Limb (tissue), 2 donors: Measurements from ENCODE around the gene CALML3.

Experiments
- DNase-seq, 2 donors: peaks; one replicate each; pipeline ENCODE4 v3.0.0-alpha.2; 2016; ENCODE audit errors: extremely low spot score in 2 of 2

Gene CALML3

DNA sequence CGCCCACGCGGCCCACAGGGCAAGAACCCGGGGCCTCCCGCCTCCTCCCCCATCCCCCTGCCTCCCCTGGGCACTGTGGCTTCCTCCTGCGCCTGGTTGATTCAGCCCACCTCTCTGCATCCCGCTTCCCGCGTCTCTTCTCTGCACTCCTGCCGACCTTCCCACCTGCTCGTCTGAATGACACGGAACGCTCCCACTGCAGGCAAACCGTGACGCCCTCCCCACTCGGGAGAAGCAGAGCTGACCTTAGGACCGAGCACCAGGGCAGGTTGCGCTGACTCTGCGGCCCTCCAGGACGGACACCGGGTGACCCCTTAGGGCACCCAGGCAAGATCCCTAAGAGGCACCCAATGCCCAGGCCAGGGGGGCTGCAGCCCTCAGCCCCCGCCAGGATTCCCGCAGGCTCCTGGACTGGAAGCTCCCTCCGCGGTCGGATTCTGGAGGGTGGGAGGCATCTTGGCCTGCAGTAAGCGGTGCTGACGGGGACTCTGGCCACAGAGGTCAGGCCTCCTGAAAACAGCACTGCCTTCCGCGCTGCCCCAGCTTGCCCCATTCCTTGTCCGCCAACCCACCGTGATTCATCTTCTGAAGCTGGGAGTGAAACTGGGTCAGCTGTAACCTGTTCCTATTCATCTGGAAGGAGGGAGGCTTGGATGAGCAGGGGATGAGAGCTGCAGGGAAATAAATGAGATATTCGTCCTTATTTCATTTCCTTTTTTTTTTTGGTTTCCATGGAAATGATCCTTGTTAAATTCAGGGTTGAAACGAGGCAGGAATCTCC lies 990 bp downstream of the CALML3 start:
- DNase-seq: peak in 1 of 2 donors; percentile 17

DNA sequence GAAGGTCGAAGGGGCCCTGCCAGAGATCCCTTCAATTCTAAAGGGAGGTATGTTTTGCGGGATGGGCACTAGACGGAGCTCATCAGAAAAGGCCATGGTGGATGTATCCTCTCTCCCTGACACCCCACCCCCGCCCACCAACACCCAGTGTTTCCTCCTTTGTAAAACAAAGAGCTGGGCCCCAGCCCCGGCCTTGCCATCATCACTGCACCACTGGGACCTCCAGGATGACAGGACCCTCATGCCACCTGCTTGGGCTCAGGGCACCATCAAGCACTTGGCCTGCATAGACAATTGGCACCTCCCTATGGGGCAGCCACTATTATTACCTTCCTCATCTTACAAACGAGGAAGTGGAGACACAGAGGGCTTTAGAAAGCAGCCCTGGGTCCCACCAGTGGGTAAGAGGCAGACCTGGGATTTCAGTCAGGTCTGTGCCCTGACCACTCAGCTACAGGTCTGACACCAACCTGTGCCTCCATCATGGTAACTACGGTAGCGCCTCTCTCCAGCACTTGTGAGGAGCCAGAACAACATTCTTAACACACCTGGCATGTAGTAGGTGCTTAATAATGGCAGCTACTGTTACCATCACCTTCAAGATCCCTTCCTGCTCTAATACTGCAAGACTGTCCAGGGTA lies 2.0 kb downstream of the CALML3 start:
- DNase-seq: peak in 1 of 2 donors; percentile 14

DNA sequence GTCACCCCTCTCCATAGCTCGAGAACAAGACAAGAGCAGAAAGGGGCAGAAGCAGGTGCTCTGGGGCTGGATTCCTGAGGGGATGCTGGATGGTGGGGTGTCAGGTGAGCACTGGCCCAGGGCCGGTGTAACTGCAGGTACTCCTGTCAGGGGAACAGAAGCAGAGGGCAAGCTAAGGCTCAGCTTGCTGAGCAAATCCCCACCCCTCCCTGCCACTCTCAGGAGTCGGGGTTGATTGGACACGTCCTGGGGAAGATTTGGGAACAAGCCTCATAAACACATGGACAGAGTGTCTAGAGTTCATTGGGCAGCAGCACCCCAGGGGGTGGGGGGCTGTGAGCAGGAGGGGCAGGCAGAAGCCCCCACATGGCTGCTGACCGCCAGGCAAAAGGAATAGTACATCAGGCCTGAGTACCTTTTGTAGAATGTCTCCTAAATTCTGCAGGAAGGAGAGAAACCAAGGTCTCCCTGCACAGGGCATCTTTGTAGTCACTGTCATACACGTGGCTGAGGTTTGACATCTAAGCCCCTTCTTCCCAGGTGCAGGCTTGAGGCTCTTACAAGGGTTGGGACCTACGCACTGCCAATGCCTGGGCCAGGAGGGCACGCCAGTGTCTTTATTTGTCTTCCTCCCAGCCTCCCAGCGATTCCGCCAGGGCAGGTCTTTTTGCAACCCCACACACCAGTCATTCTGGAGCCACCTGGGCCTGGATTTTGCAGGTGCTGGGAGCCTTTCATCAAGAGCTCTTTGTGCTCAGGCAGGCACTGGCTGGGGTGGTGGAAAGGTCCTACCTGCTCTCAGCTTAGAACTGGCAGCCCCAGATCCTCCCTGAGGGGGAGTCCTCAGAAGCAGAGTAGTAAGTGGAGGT lies 2.8 kb downstream of the CALML3 start:
- DNase-seq: peak in 1 of 2 donors; percentile 29

GRCh38 chr10:5528989-5529701 lies 4.4 kb downstream of the CALML3 start:
- DNase-seq: peak in 1 of 2 donors; percentile 24

DNA sequence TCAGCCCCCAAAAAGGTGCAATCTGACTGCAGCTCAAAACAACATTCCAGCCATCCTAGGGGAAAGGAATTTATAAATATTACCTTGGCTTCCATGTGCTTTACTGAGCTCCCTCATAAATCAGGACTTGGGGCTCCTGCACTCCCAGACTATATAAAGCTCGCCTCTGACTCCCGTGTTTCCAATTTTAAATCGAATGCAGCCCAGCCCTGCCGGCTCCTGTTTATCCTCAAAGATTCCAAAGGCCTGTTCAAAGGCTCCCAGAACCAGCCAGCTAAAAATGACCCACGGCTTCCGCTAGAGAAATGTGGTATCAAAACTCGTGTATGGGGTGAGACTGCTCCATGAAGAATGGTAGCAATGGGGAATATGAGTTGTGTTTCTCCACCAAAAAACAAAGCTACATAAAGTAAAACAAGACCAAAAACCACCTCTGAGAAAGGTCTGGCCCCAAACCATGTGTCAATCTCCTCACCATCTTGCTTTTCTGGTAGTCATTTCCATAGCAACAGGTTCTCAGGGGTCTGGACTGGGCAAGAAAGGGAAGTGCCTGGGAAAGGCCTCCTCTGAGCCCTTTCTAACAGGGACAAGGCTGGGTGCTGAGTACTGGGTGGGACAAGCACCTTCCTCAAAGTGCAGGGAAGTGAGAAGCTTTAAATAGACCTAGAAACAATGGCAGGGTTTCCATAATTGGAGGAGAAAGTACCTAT lies 5.1 kb downstream of the CALML3 start:
- peak; percentile 29 to 32 for DNase-seq

GRCh38 chr10:5530412-5530806 lies 5.6 kb downstream of the CALML3 start:
- peak in 1 of 2 donors; percentile 12 for DNase-seq

DNA sequence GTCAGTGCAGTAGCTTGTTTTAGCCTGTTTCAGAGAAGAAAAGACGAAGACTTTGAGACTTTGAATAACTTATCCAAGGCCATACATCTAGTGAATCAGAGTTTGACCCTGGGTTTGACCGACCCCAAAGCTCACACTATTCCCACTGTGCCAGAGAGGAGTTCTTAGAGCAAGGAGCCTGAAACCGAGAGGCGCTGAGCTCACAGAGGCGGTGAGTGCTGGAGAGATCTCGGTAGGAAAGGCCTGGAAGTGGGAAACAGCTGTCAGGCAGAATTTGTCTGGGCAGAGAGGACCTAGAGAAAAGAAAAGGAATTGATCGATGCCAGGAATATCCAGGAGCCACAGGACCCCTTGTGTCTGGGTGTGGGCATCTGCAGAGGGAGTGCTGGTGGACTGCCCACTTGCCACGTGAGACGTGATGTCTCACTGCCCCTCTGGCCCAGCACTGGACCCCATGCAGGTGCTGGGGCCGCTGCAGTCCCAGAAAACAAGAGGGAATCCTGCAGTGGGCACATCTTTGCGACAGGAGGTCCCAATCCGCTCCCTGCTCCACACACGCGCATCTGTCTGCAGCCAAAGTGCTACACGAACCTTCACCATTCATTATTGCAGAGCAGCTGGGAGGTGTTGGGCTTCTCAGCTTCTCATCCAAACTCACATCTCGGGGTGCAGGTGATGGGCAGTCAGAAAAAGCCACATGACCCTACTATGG lies 6.2 kb downstream of the CALML3 start:
- DNase-seq: peak in 1 of 2 donors; percentile 19

- DNase-seq: peak in 1 of 2 donors; percentile 14
These were observed 7.0 kb downstream of the CALML3 start for GRCh38 chr10:5531558-5532306.

- peak in 1 of 2 donors; percentile 4 for DNase-seq
These were observed 7.5 kb downstream of the CALML3 start for GRCh38 chr10:5532307-5532605.

GRCh38 chr10:5532618-5533097 lies 7.9 kb downstream of the CALML3 start:
- DNase-seq: no peak

GRCh38 chr10:5533098-5533731 lies 8.5 kb downstream of the CALML3 start:
- DNase-seq: peak in 1 of 2 donors; percentile 34

DNA sequence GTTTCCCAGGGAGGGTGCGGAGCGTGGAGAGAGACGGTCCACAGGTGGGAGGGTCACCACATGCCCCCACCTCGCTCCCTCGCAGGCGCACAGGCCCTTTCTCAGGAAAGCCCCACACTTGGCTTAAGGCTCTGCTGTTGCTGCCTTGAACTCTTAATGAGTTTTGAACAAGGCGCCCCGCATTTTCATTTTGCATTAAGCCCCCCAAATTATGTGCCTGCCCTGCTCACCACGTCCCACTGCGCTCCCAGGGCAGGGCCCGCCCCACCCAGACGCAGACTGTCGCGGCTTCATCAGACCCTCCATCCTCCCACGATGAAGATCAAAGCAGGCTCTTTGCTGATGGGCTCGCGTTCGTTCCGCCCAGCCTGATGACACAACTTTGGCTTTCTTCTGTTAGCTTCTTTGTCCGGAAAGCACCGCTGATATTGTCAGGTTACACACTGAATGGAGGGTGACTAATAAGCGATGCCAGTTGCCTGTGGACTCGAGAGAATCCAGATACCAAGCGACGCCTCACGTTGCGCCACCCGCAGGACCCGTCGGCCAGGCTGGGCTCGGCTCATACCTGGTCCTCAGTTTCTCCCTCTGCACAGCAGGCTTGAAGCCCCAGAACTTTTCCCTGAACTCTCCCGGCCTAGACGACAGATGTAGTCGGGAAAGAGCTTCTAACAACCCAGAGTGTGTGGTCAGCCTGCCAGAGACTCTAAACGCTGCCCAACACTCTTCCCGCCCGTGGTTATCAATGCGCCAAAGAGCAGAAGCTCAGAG lies 9.5 kb downstream of the CALML3 start:
- peak in 1 of 2 donors; percentile 16 for DNase-seq

DNA sequence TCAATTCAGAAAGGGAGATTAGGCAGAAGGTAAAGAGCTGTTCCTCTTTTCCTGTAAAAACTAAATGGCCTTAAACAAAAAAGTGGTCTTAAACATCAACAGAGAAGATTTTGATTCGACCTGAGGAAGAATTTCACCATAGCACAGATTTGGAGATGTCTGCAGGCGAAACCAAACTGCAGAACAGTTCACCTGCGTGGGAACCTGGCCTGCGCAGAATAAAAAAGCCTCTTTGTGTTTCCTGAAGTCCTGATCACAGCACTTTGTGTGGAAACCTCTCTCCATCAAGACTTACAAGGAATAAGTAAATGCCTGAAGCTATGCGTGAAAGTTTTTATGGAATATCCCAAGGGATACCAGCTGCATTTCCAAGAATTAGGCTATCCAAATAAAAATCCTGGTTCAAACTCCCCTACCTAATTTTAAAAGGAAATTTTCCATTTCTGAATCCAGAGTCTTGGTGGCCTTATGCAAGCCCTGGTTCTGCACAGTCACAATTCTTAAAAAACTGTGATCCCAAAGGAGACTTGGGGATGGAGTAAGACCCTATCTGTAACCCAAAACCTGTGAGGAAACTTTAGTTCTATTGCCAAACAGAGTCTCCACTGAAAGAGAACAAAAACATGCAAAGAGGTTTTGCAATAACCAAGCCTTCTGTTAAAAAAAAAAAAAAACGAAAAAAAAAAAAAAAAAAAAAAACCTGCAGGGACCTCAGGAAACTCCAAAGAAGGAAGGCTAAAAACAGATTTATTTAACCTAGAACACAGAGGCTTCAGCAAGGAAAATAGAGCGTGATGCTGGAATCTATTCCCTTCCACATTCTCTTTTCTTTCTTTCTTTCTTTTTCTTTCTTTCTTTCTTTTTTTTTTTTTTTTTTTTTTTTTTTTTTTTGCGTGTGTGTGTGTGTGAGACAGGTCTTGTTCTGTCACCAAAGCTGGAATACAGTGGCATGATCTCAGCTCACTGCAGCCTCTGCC lies 10.4 kb downstream of the CALML3 start:
- peak; percentile 17 to 38 for DNase-seq

GRCh38 chr10:5536486-5537081 lies 11.8 kb downstream of the CALML3 start:
- DNase-seq: peak in 1 of 2 donors; percentile 5

- no peak for DNase-seq
These were observed 12.9 kb downstream of the CALML3 start for GRCh38 chr10:5537684-5538083.

GRCh38 chr10:5538446-5538845 lies 13.7 kb downstream of the CALML3 start:
- DNase-seq: no peak
